Breast epithelium (tissue), 3 donors: ENCODE results near the gene EARS2.

Experiments used
- CTCF ChIP-seq, 3 donors: fragments of 450-650 bp; IDR thresholded peaks; one replicate each; pipeline ENCODE4 v1.5.1; 2016 to 2017; ENCODE audit warnings: antibody characterized with exemption in 3 of 3, mild to moderate bottlenecking in 3 of 3, moderate library complexity in 3 of 3
- POLR2AphosphoS5 ChIP-seq, 3 donors: sonication (generic); formaldehyde crosslinking; IDR thresholded peaks; one replicate each; pipeline ENCODE4 v1.6.1; 2017; ENCODE audit warnings: antibody characterized with exemption in 3 of 3

- TF ChIP-seq CTCF (IDR thresholded peaks at IDR 0.05) (no peak), POLR2AphosphoS5 (IDR thresholded peaks at IDR 0.05) (no peak)
Measured at GRCh38 chr16:23528644-23529310, 28.4 kb downstream of the EARS2 start.
